HepG2 (cell line): ENCODE measurements around the gene FEM1B. TPM values are rescaled to one million over a fixed set of nuclear protein-coding genes. Genes with fewer than 3 reads are reported as not detected.

ENCODE experiments used
- ATAC-seq: fragments of 200-7000 bp; cut with Tn5 transposase; 3 replicates; pipeline ENCODE4 v1.9.1; 2020; ENCODE audit warnings: mild to moderate bottlenecking, moderate library complexity
- BruUV-seq: library from RNA; stranded (reverse); fragments of 400-500 nt; replicated peaks from 2 replicates; lab custom pipeline; 2021; lab: Mats Ljungman, UMichigan
- CTCF ChIA-PET: fragments of 300-600 bp; formaldehyde crosslinking; extraction: SDS; loops from one replicate; lab custom pipeline; 2021; ENCODE audit warnings: low total read pairs, inconsistent platforms, low intra/inter-chr PET ratio; lab: Yijun Ruan, JAX
- POLR2A ChIA-PET: fragments of 350-600 bp; sonication (Branson Sonifier 250); formaldehyde crosslinking; loops from one replicate; lab custom pipeline; 2020; ENCODE audit warnings: antibody characterized with exemption, inconsistent platforms; lab: Yijun Ruan, JAX
- DNase-seq: peaks from one replicate; pipeline ENCODE4 v3.0.0-alpha.2; 2015; ENCODE audit warnings: low spot score
- FAIRE-seq: peaks from 3 replicates; lab custom pipeline; 2011; peaks lifted over from hg19 to GRCh38; lab: Jason Lieb, UNC
- H2AFZ ChIP-seq: one replicate; pipeline ENCODE4 v1.6.1; 2011; ENCODE audit warnings: low read length, inconsistent platforms
- H3K27ac ChIP-seq: fragments of 300-600 bp; 3 replicates; pipeline ENCODE4 v1.8.0; 2011; ENCODE audit warnings: mixed run types, mild to moderate bottlenecking, mixed read lengths, low read length, inconsistent platforms; ENCODE audit not compliant: insufficient read depth; ENCODE audit errors: extremely low read length
- H3K27me3 ChIP-seq, 2 experiments: fragments of 200-600 bp in 1 of 2; 2 replicates in 1 of 2; 3 replicates in 1 of 2; pipeline versions ENCODE4 v1.6.0 to v1.8.0; 2011; ENCODE audit warnings: low read length in 2 of 2, mild to moderate bottlenecking in 2 of 2, moderate library complexity in 2 of 2, inconsistent platforms in 1 of 2; ENCODE audit not compliant: insufficient read depth in 2 of 2, control insufficient read depth in 1 of 2
- H3K36me3 ChIP-seq, 2 experiments: fragments of 200-600 bp in 1 of 2; replicated peaks in 1 of 2; 2 replicates in 1 of 2; 3 replicates in 1 of 2; pipeline versions ENCODE4 v1.5.1 to v1.8.0; 2011; ENCODE audit warnings: low read length in 2 of 2, inconsistent platforms in 1 of 2; ENCODE audit not compliant: insufficient read depth in 2 of 2, control insufficient read depth in 1 of 2
- H3K4me1 ChIP-seq: 2 replicates; pipeline ENCODE4 v1.5.1; 2012; ENCODE audit warnings: low read length, inconsistent platforms; ENCODE audit not compliant: insufficient read depth
- H3K4me2 ChIP-seq: 2 replicates; pipeline ENCODE4 v1.6.0; 2011; ENCODE audit warnings: low read depth, low read length, inconsistent platforms
- H3K4me3 ChIP-seq, 3 experiments: fragments of 200-600 bp in 1 of 3; sonication (generic), shearing (Covaris generic) in 1 of 3; replicated peaks in 1 of 3; 2 replicates each; pipeline ENCODE4 v1.5.1; 2011 to 2016; ENCODE audit warnings: low read length in 3 of 3, inconsistent platforms in 2 of 3, low read depth in 2 of 3, mild to moderate bottlenecking in 2 of 3, control low read depth in 1 of 3, mixed read lengths in 1 of 3; ENCODE audit not compliant: insufficient read depth in 1 of 3
- H3K79me2 ChIP-seq: one replicate; pipeline ENCODE4 v1.6.1; 2011; ENCODE audit warnings: low read length, inconsistent platforms; ENCODE audit not compliant: insufficient read depth
- H3K9ac ChIP-seq: 2 replicates; pipeline ENCODE4 v1.6.0; 2011; ENCODE audit warnings: mild to moderate bottlenecking, low read depth, low read length, inconsistent platforms; ENCODE audit not compliant: insufficient read depth
- H3K9me3 ChIP-seq: 2 replicates; pipeline ENCODE4 v1.5.1; 2012; ENCODE audit warnings: mild to moderate bottlenecking, low read length
- H4K20me1 ChIP-seq: 2 replicates; pipeline ENCODE4 v1.6.0; 2011; ENCODE audit warnings: inconsistent platforms, mild to moderate bottlenecking, low read length, moderate library complexity; ENCODE audit not compliant: insufficient read depth
- BHLHE40 ChIP-seq: IDR thresholded peaks from 2 replicates; pipeline ENCODE4 v1.6.1; 2011; ENCODE audit warnings: low read length, improper control_type of control experiment
- CERS6 ChIP-seq: sonication (generic); formaldehyde crosslinking; IDR thresholded peaks from 2 replicates; pipeline ENCODE4 v1.5.0; 2020; ENCODE audit warnings: missing genetic modification reagents
- MEIS2 ChIP-seq: sonication (generic); formaldehyde crosslinking; IDR thresholded peaks from 2 replicates; pipeline ENCODE4 v1.9.0; 2021; ENCODE audit warnings: mild to moderate bottlenecking, missing genetic modification reagents
- MTA3 ChIP-seq: sonication (generic); formaldehyde crosslinking; IDR thresholded peaks from 2 replicates; pipeline ENCODE4 v1.4.0; 2020; ENCODE audit warnings: missing genetic modification reagents
- STAG1 ChIP-seq: sonication (generic); formaldehyde crosslinking; IDR thresholded peaks from 2 replicates; pipeline ENCODE4 v1.4.0; 2020; ENCODE audit warnings: missing genetic modification reagents
- ZNF615 ChIP-seq: sonication (generic); formaldehyde crosslinking; IDR thresholded peaks from 2 replicates; pipeline ENCODE4 v1.5.0; 2020; ENCODE audit warnings: mild to moderate bottlenecking, missing genetic modification reagents, borderline replicate concordance
- ZNF672 ChIP-seq: sonication (generic); formaldehyde crosslinking; IDR thresholded peaks from 2 replicates; pipeline ENCODE4 v1.8.1; 2022; ENCODE audit warnings: missing genetic modification reagents
- WGBS: methylation state at CpG from one replicate; pipeline ENCODE4 v1.1.6; 2017; ENCODE audit warnings: low lambda C conversion rate; 5-methylcytosine and 5-hydroxymethylcytosine counted together
- in situ Hi-C: cut with HindIII; loops from 2 replicates; pipeline ENCODE4 v1.10.0; 2017; ENCODE audit warnings: low pct_unique_long_range_greater_than_20kb; ENCODE audit not compliant: extremely low pct_ligation_motif_present
- intact Hi-C: fragments of 100-400 bp; cut with micrococcal nuclease; formaldehyde crosslinking; loops from one replicate; pipeline ENCODE4 v1.10.0; 2022; ENCODE audit not compliant: unreplicated experiment
- polyA plus RNA-seq, 8 experiments: library from polyadenylated mRNA; depleted of rRNA in 3 of 8; stranded (reverse) in 7 of 8; unstranded in 1 of 8; fragments of >200 nt; fragmentation: Illumina TruSeq in 4 of 8; extraction: Trizol in 4 of 8; gene quantifications; 2 replicates each; pipeline versions ENCODE4 v1.2.1 to v1.2.3, GENCODE V29; 2011 to 2016; ENCODE audit warnings: low read depth in 4 of 8, missing spikeins in 1 of 8, mixed read lengths in 1 of 8; ENCODE audit not compliant: insufficient read depth in 1 of 8
- total RNA-seq, 5 experiments: library from RNA; depleted of rRNA; stranded (reverse); fragments of >200 nt; fragmentation: Illumina TruSeq; extraction: Trizol; gene quantifications; 2 replicates each; pipeline ENCODE4 v1.2.3, GENCODE V29; 2016; ENCODE audit warnings: low read depth in 1 of 5

FEM1B gene
- total and polyA plus RNA-seq, 2 of the 13 experiments (the other 11 are each of a cell fraction or from before 2014, with no cell fraction given): 38.1 to 40.0 TPM

- TF ChIP-seq ZNF615 (no peak), BHLHE40 (no peak), STAG1 (CRISPR knock-in tag) (no peak), ZNF672 (no peak)
These were observed 20.7 kb upstream of the FEM1B start (continued) for GRCh38 chr15:68256675-68257450.

GRCh38 chr15:68258692-68259091, 18.9 kb upstream of the FEM1B start:
- Histone ChIP-seq H4K20me1 (no peaks in the 10 kb centered on the region), H3K79me2 (no peaks in the 10 kb centered on the region), H2AFZ (no peak overlapping the region), H3K36me3 (no peaks in the 10 kb centered on the region), H3K27ac (no peak overlapping the region), H3K9me3 (no peaks in the 10 kb centered on the region), H3K4me2 (no peak overlapping the region), H3K9ac (no peak overlapping the region), H3K4me3 (no peak overlapping the region), H3K4me1 (peaks cover 7% of the 10 kb centered on the region), H3K27me3 (0 out of 5 replicates have a peak, but pooled peaks cover 0 to 6% of the 10 kb centered on the region in 2 experiments)
- 19% methylated on average over 4 of the region's 4 CpGs for WGBS
- no TSS peak for BruUV-seq
- ChIA-PET CTCF (no interaction called here), POLR2A (interaction anchor here (1.4 kb wide), 1 partner anchor 19 kb away, joined by 6 read pairs; the partner anchor contains the start of gene FEM1B)
- no peak for FAIRE-seq
- no peak; the same call in 2 of the 3 replicates for ATAC-seq
- no peak for DNase-seq
- TF ChIP-seq MEIS2 (CRISPR knock-in tag): no peak
- no peak for TF ChIP-seq MTA3 (CRISPR knock-in tag)
- no peak for TF ChIP-seq CERS6
- in situ Hi-C loops: loop anchor here (5.0 kb wide), 2 partner anchors 44 to 124 kb away; no protein-coding TSS in a partner anchor
- intact Hi-C loops: no loop called here
